ENCODE data around the gene SPATA24. TPM values are rescaled to one million over a fixed set of nuclear protein-coding genes. Genes with fewer than 3 reads are reported as not detected.
"Not testable (repeated sequence)": the region's sequence is repeated elsewhere in the genome, so short reads cannot be mapped to it uniquely, and the experiment has no call there.

Gene SPATA24
- total and polyA plus RNA-seq, 8 donors = 0.92 to 10.1 (median 5.4) TPM; not detected in 3

GRCh38 chr5:139390639-139391569 lies 13.0 kb downstream of the SPATA24 start:
- no peak for DNase-seq
- Histone ChIP-seq H3K4me1 (peaks cover 29 to 73% (median 64%) of the 10 kb centered on the region in 4 donors), H3K4me3 (peak overlapping the region in 1 of 4 donors; percentile 62)

GRCh38 chr5:139389701-139390638 lies 13.9 kb downstream of the SPATA24 start, which contains the start of gene MZB1:
Gene MZB1, minus strand, starts transcription at chr5:139389913. Its CDS starts 57 bp downstream, at chr5:139389856.
- DNase-seq = peak in 1 of 2 donors; percentile 60
- H3K36me3 ChIP-seq = no peaks in the 10 kb centered on the region
- WGBS, 5 donors = 73 to 80% (median 77%) methylated on average over 8 to 11 of the region's 11 CpGs
- H3K9me3 ChIP-seq = no peaks in the 10 kb centered on the region
- peaks cover 0 to 34% (median 0%) of the 10 kb centered on the region in 3 donors for H3K27me3 ChIP-seq
- peaks cover 32 to 75% (median 67%) of the 10 kb centered on the region in 4 donors for H3K4me1 ChIP-seq
- H3K4me3 ChIP-seq = peak within 1 kb of the TSS; percentile 11 to 49 (median 27)
- intact Hi-C loops (cut with DNase I; ENCODE audit: low total_unique reads) = no loop called here
- peak within 1 kb of the TSS; percentile 44 to 78 (median 68) for H3K27ac ChIP-seq
- TF ChIP-seq EP300 (IDR thresholded peaks at IDR 0.05) (no peak), POLR2A (IDR thresholded peaks at IDR 0.05) (no peak), POLR2AphosphoS5 (IDR thresholded peaks at IDR 0.05) (peak in 1 of 3 donors; percentile 26), CTCF (IDR thresholded peaks at IDR 0.05) (no peak)

More at GRCh38 chr5:139390639-139391569, 13.0 kb downstream of the SPATA24 start:
- peaks cover 0 to 42% (median 0%) of the 10 kb centered on the region in 3 donors for H3K27me3 ChIP-seq
- intact Hi-C loops (cut with DNase I; ENCODE audit: low total_unique reads) = no loop called here
- H3K9me3 ChIP-seq = no peaks in the 10 kb centered on the region
- TF ChIP-seq EP300 (IDR thresholded peaks at IDR 0.05) = no peak
- peak overlapping the region; percentile 49 to 78 (median 71) for H3K27ac ChIP-seq
- 68 to 79% (median 77%) methylated on average over 8 to 10 of the region's 10 CpGs for WGBS, 5 donors
- no peaks in the 10 kb centered on the region for H3K36me3 ChIP-seq

- TF ChIP-seq CTCF (IDR thresholded peaks at IDR 0.05) (no peak), POLR2AphosphoS5 (IDR thresholded peaks at IDR 0.05) (peak in 1 of 3 donors; percentile 45), EP300 (IDR thresholded peaks at IDR 0.05) (no peak), POLR2A (IDR thresholded peaks at IDR 0.05) (no peak)
- H3K27me3 ChIP-seq = peaks cover 0 to 18% (median 0%) of the 10 kb centered on the region in 3 donors
- peaks cover 46 to 73% (median 67%) of the 10 kb centered on the region in 4 donors for H3K4me1 ChIP-seq
- WGBS, 5 donors = 14 to 26% (median 17%) methylated on average over 5 to 8 of the region's 8 CpGs
- H3K4me3 ChIP-seq = peak overlapping the region; percentile 11 to 49 (median 27)
- DNase-seq = peak; percentile 72 to 88
- intact Hi-C loops (cut with DNase I; ENCODE audit: low total_unique reads) = no loop called here
- no peaks in the 10 kb centered on the region for H3K36me3 ChIP-seq
- H3K9me3 ChIP-seq = no peaks in the 10 kb centered on the region
- peak overlapping the region; percentile 13 to 77 (median 66) for H3K27ac ChIP-seq
These were observed 15.6 kb downstream of the SPATA24 start for GRCh38 chr5:139388198-139388821.

- H3K27ac ChIP-seq = peak overlapping the region in 3 of 5 donors; percentile 41 to 77 (median 66)
- no peak for TF ChIP-seq CTCF (IDR thresholded peaks at IDR 0.05)
- TF ChIP-seq EP300 (IDR thresholded peaks at IDR 0.05) = no peak
- TF ChIP-seq POLR2A (IDR thresholded peaks at IDR 0.05) = no peak
- no peak for TF ChIP-seq POLR2AphosphoS5 (IDR thresholded peaks at IDR 0.05)
- WGBS, 5 donors = 46 to 81% (median 61%) methylated on average over 8 to 10 of the region's 10 CpGs
- no peaks in the 10 kb centered on the region for H3K36me3 ChIP-seq
- H3K27me3 ChIP-seq = peaks cover 0 to 12% (median 0%) of the 10 kb centered on the region in 3 donors
- H3K9me3 ChIP-seq = no peaks in the 10 kb centered on the region
- DNase-seq = no peak
- peak overlapping the region in 1 of 4 donors; percentile 49 for H3K4me3 ChIP-seq
- H3K4me1 ChIP-seq = peaks cover 51 to 72% (median 64%) of the 10 kb centered on the region in 4 donors
- intact Hi-C loops (cut with DNase I; ENCODE audit: low total_unique reads) = no loop called here
These were observed 16.2 kb downstream of the SPATA24 start for GRCh38 chr5:139387611-139388197.

- H3K4me1 ChIP-seq = peaks cover 43 to 68% (median 59%) of the 10 kb centered on the region in 4 donors
- H3K27me3 ChIP-seq; H3K27ac ChIP-seq; DNase-seq; intact Hi-C loops (cut with DNase I; ENCODE audit: low total_unique reads); H3K4me3 ChIP-seq; H3K36me3 ChIP-seq; H3K9me3 ChIP-seq: not testable (repeated sequence)
- 91 to 96% (median 94%) methylated on average over 9 to 10 of the region's 10 CpGs for WGBS, 5 donors
These were observed 16.9 kb downstream of the SPATA24 start for GRCh38 chr5:139386956-139387355.

Data from stomach (tissue), 9 donors.